GM03348 (cell line): ENCODE data around the gene RBM47.
A peak's percentile ranks its signal among the peaks of the same experiment; 100 is the strongest.
"Not testable (repeated sequence)": the region's sequence is repeated elsewhere in the genome, so short reads cannot be mapped to it uniquely, and the experiment has no call there.

Experiments
- DNase-seq: peaks from one replicate; pipeline ENCODE4 v3.0.0; 2012; ENCODE audit warnings: low spot score

The RBM47 gene

GRCh38 chr4:40629401-40630334, at the start of gene RBM47:
TSS of gene RBM47 (minus strand) at chr4:40629864. CDS start at chr4:40438893, 190,971 bp downstream.
- DNase-seq: peak; percentile 80

GRCh38 chr4:40678421-40678820, 48.8 kb upstream of the RBM47 start:
- no peak for DNase-seq

- no peak for DNase-seq
These were observed 45.5 kb upstream of the RBM47 start for GRCh38 chr4:40675166-40675565.

- peak; percentile 74 for DNase-seq
These were observed 43.2 kb upstream of the RBM47 start for GRCh38 chr4:40672528-40673522.

GRCh38 chr4:40669504-40669903, 39.8 kb upstream of the RBM47 start:
- DNase-seq: no peak

- no peak for DNase-seq
These were observed 36.2 kb upstream of the RBM47 start for GRCh38 chr4:40665842-40666241.

- DNase-seq: peak; percentile 51
These were observed 33.4 kb upstream of the RBM47 start for GRCh38 chr4:40662962-40663604.

GRCh38 chr4:40661803-40662202, 32.1 kb upstream of the RBM47 start:
- DNase-seq: no peak

GRCh38 chr4:40656201-40656863, 26.7 kb upstream of the RBM47 start:
- no peak for DNase-seq

- DNase-seq: no peak
These were observed 21.6 kb upstream of the RBM47 start for GRCh38 chr4:40651280-40651679.

GRCh38 chr4:40649321-40649720, 19.7 kb upstream of the RBM47 start:
- no peak for DNase-seq

- no peak for DNase-seq
These were observed 19.1 kb upstream of the RBM47 start for GRCh38 chr4:40648742-40649281.

GRCh38 chr4:40648131-40648530, 18.5 kb upstream of the RBM47 start:
- DNase-seq: no peak

GRCh38 chr4:40645586-40645985, 15.9 kb upstream of the RBM47 start:
- no peak for DNase-seq

- DNase-seq: no peak
These were observed 2.4 kb upstream of the RBM47 start for GRCh38 chr4:40632080-40632479.

GRCh38 chr4:40630335-40631021, 814 bp upstream of the RBM47 start:
- DNase-seq: no peak

GRCh38 chr4:40628888-40629287, 776 bp downstream of the RBM47 start:
- no peak for DNase-seq

GRCh38 chr4:40628407-40628806, 1.3 kb downstream of the RBM47 start:
- not testable (repeated sequence) for DNase-seq

GRCh38 chr4:40627540-40627939, 2.1 kb downstream of the RBM47 start:
- no peak for DNase-seq

GRCh38 chr4:40626183-40626990, 3.3 kb downstream of the RBM47 start:
- DNase-seq: no peak
